ENCODE results near the gene WDR90.

The WDR90 gene

GRCh38 chr16:693364-693763 lies 44.2 kb downstream of the WDR90 start:
- no peak for DNase-seq

- DNase-seq: no peak
Observed at GRCh38 chr16:693766-694165, 44.6 kb downstream of the WDR90 start.

GRCh38 chr16:694187-694862 lies 45.2 kb downstream of the WDR90 start:
- no peak for DNase-seq

GRCh38 chr16:694863-695354 lies 45.7 kb downstream of the WDR90 start:
- no peak for DNase-seq

- DNase-seq: peak; percentile 74
Observed at GRCh38 chr16:695355-696089, 46.4 kb downstream of the WDR90 start.

GRCh38 chr16:698911-699671 lies 49.9 kb downstream of the WDR90 start:
- DNase-seq: no peak

- DNase-seq: no peak
Observed at GRCh38 chr16:700684-701584, 51.8 kb downstream of the WDR90 start.

GRCh38 chr16:702341-702740 lies 53.2 kb downstream of the WDR90 start:
- DNase-seq: no peak

GRCh38 chr16:703406-703805 lies 54.2 kb downstream of the WDR90 start:
- DNase-seq: no peak

- no peak for DNase-seq
Observed at GRCh38 chr16:704047-704446, 54.9 kb downstream of the WDR90 start.

GRCh38 chr16:704552-705380 lies 55.6 kb downstream of the WDR90 start:
- DNase-seq: no peak

GRCh38 chr16:705431-706188 lies 56.4 kb downstream of the WDR90 start, which contains the start of gene FBXL16:
FBXL16 (minus strand) TSS chr16:705801; CDS start chr16:697405, 8,396 bp downstream.
- DNase-seq: no peak

- no peak for DNase-seq
Observed at GRCh38 chr16:706189-707061, 57.3 kb downstream of the WDR90 start.

- DNase-seq: no peak
Observed at GRCh38 chr16:707062-707538, 57.9 kb downstream of the WDR90 start.

- DNase-seq: no peak
Observed at GRCh38 chr16:708019-708418, 58.9 kb downstream of the WDR90 start.

GRCh38 chr16:708959-709358 lies 59.8 kb downstream of the WDR90 start:
- DNase-seq: no peak

- no peak for DNase-seq
Observed at GRCh38 chr16:709566-710499, 60.7 kb downstream of the WDR90 start.

- DNase-seq: no peak
Observed at GRCh38 chr16:710500-711075, 61.4 kb downstream of the WDR90 start.

Measured in stimulated activated CD4-positive, alpha-beta T cell treated with anti-CD3 and anti-CD28 coated beads, Interleukin-1b, Interleukin-23, amount 100 ng/mL, for 48 hours (primary cell).